K562 (cell line): Measurements from ENCODE around the gene WSCD2. TPM values are rescaled to one million over a fixed set of nuclear protein-coding genes. Genes with fewer than 3 reads are reported as not detected.

Source experiments
- ATAC-seq: fragments of 200-7000 bp; cut with Tn5 transposase; 3 replicates; pipeline ENCODE4 v1.9.1; 2020; ENCODE audit warnings: moderate library complexity
- BruUV-seq: library from RNA; stranded (reverse); fragments of 400-500 nt; replicated peaks from 2 replicates; lab custom pipeline; 2021; lab: Mats Ljungman, UMichigan
- CTCF ChIA-PET: fragments of 300-600 bp; formaldehyde crosslinking; extraction: SDS; loops from one replicate; lab custom pipeline; 2021; ENCODE audit warnings: low intra/inter-chr PET ratio; lab: Yijun Ruan, JAX
- POLR2A ChIA-PET: fragments of 300-600, 350-650 bp; sonication (Branson Sonifier 250); formaldehyde crosslinking; extraction: SDS; loops from one replicate; lab custom pipeline; 2021; ENCODE audit warnings: antibody characterized with exemption, inconsistent platforms; lab: Yijun Ruan, JAX
- DNase-seq, 4 experiments: peaks; one replicate each; pipeline versions ENCODE4 v3.0.0 to v3.0.0-alpha.2; 2011 to 2018; ENCODE audit warnings: low spot score in 3 of 4, mixed read lengths in 3 of 4; ENCODE audit errors: extremely low read depth in 1 of 4
- FAIRE-seq: peaks from 2 replicates; lab custom pipeline; 2011; peaks lifted over from hg19 to GRCh38; lab: Jason Lieb, UNC
- H2AFZ ChIP-seq: 2 replicates; pipeline ENCODE4 v1.6.0; 2011; ENCODE audit warnings: low read depth, low read length, control low read depth, inconsistent platforms
- H3K27ac ChIP-seq: fragments of 200-600 bp; 3 replicates; pipeline ENCODE4 v1.8.0; 2011; ENCODE audit warnings: low read depth, mild to moderate bottlenecking, control low read depth, inconsistent platforms, low read length, moderate library complexity, mixed read lengths; ENCODE audit errors: extremely low read depth
- H3K27me3 ChIP-seq, 2 experiments: fragments of 300-600 bp in 1 of 2; 2 replicates in 1 of 2; 3 replicates in 1 of 2; pipeline versions ENCODE4 v1.6.0 to v1.8.0; 2011; ENCODE audit warnings: inconsistent platforms in 2 of 2, low read length in 2 of 2, mild to moderate bottlenecking in 1 of 2, mixed read lengths in 1 of 2, moderate library complexity in 1 of 2; ENCODE audit not compliant: control insufficient read depth in 2 of 2, insufficient read depth in 2 of 2
- H3K36me3 ChIP-seq: fragments of 300-600 bp; 3 replicates; pipeline ENCODE4 v1.8.0; 2011; ENCODE audit warnings: mild to moderate bottlenecking, low read length, inconsistent platforms; ENCODE audit not compliant: control insufficient read depth, insufficient read depth
- H3K4me1 ChIP-seq, 2 experiments: fragments of 200-600 bp in 1 of 2; replicated peaks in 1 of 2; 2 replicates in 1 of 2; 3 replicates in 1 of 2; pipeline versions ENCODE4 v1.5.1 to v1.8.0; 2011; ENCODE audit warnings: inconsistent platforms in 2 of 2, low read length in 2 of 2, mild to moderate bottlenecking in 1 of 2, mixed read lengths in 1 of 2, moderate library complexity in 1 of 2; ENCODE audit not compliant: control insufficient read depth in 2 of 2, insufficient read depth in 2 of 2
- H3K4me2 ChIP-seq: 2 replicates; pipeline ENCODE4 v1.6.1; 2011; ENCODE audit warnings: low read length, control low read depth, inconsistent platforms, mixed read lengths; ENCODE audit not compliant: insufficient read depth
- H3K4me3 ChIP-seq: fragments of 200-600 bp; sonication (generic), shearing (Covaris generic); 2 replicates; pipeline ENCODE4 v1.5.1; 2016; ENCODE audit warnings: control low read depth, inconsistent platforms
- H3K79me2 ChIP-seq: fragments of 200-600 bp; 3 replicates; pipeline ENCODE4 v1.8.0; 2011; ENCODE audit warnings: low read length, inconsistent platforms; ENCODE audit not compliant: control insufficient read depth, insufficient read depth
- H3K9ac ChIP-seq, 2 experiments: 2 replicates each; pipeline versions ENCODE4 v1.6.0 to v1.6.1; 2011; ENCODE audit warnings: low read depth in 2 of 2, low read length in 2 of 2, control low read depth in 1 of 2, inconsistent platforms in 1 of 2, mild to moderate bottlenecking in 1 of 2, mixed read lengths in 1 of 2; ENCODE audit not compliant: insufficient read depth in 1 of 2
- H3K9me1 ChIP-seq: one replicate; pipeline ENCODE4 v1.6.0; 2011; ENCODE audit warnings: inconsistent platforms, mild to moderate bottlenecking, low read length, moderate library complexity; ENCODE audit not compliant: control insufficient read depth, insufficient read depth
- H3K9me3 ChIP-seq: replicated peaks from 2 replicates; pipeline ENCODE4 v1.5.1; 2011; ENCODE audit warnings: low read depth, low read length, inconsistent platforms; ENCODE audit not compliant: control insufficient read depth, insufficient read depth
- H4K20me1 ChIP-seq: replicated peaks from 2 replicates; pipeline ENCODE4 v1.6.1; 2011; ENCODE audit warnings: low read length, inconsistent platforms, mixed read lengths; ENCODE audit not compliant: control insufficient read depth, insufficient read depth
- ATF7 ChIP-seq: fragments of 450-650 bp; IDR thresholded peaks from 2 replicates; pipeline ENCODE4 v1.7.1; 2014; ENCODE audit warnings: mild to moderate bottlenecking, moderate library complexity
- CAMTA2 ChIP-seq: fragments of 250-450 bp; sonication (Bioruptor Pico); conservative IDR thresholded peaks from 2 replicates; pipeline ENCODE4 v1.5.1; 2022
- ETV6 ChIP-seq, 3 experiments: fragments of 150-350 bp in 1 of 3; sonication (generic) in 1 of 3; formaldehyde crosslinking in 1 of 3; IDR thresholded peaks; 2 replicates each; pipeline versions ENCODE4 v1.6.1 to v1.8.0; 2014 to 2022; ENCODE audit warnings: borderline replicate concordance in 2 of 3, low read depth in 2 of 3, antibody characterized with exemption in 1 of 3, low read length in 1 of 3, mild to moderate bottlenecking in 1 of 3, missing genetic modification reagents in 1 of 3
- HMG20B ChIP-seq: fragments of 250-450 bp; sonication (Bioruptor Pico); IDR thresholded peaks from 2 replicates; pipeline ENCODE4 v1.5.0; 2021; ENCODE audit warnings: mild to moderate bottlenecking
- MYNN ChIP-seq, 2 experiments: sonication (generic); formaldehyde crosslinking in 1 of 2; IDR thresholded peaks; 2 replicates each; pipeline versions ENCODE4 v1.5.0 to v1.6.1; 2016 to 2020; ENCODE audit warnings: antibody characterized with exemption in 1 of 2, missing genetic modification reagents in 1 of 2
- NELFE ChIP-seq: IDR thresholded peaks from 2 replicates; pipeline ENCODE4 v1.6.1; 2011; ENCODE audit warnings: mild to moderate bottlenecking; ENCODE audit not compliant: insufficient read depth, insufficient read length
- NFATC3 ChIP-seq: fragments of 450-650 bp; IDR thresholded peaks from 2 replicates; pipeline ENCODE4 v1.6.1; 2017; ENCODE audit warnings: mild to moderate bottlenecking
- PML ChIP-seq: IDR thresholded peaks from 2 replicates; pipeline ENCODE4 v1.6.1; 2012; ENCODE audit warnings: low read length, inconsistent platforms
- RAD51 ChIP-seq: fragments of 450-650 bp; IDR thresholded peaks from 2 replicates; pipeline ENCODE4 v1.7.1; 2016; ENCODE audit warnings: low read depth, mild to moderate bottlenecking, borderline replicate concordance
- SAFB ChIP-seq: fragments of 200-400 bp; formaldehyde crosslinking; IDR thresholded peaks from 2 replicates; pipeline ENCODE4 v1.6.1; 2017; ENCODE audit warnings: low read depth, low read length, borderline replicate concordance
- TBL1XR1 ChIP-seq, 2 experiments: IDR thresholded peaks; 2 replicates each; pipeline ENCODE4 v1.6.1; 2012; ENCODE audit warnings: improper control_type of control experiment in 2 of 2, low read length in 2 of 2, mild to moderate bottlenecking in 1 of 2
- TCF3 ChIP-seq: sonication (generic); formaldehyde crosslinking; IDR thresholded peaks from 2 replicates; pipeline ENCODE4 v1.4.0; 2020; ENCODE audit warnings: mild to moderate bottlenecking, missing genetic modification reagents
- THRB ChIP-seq: fragments of 450-650 bp; formaldehyde crosslinking; conservative IDR thresholded peaks from 2 replicates; pipeline ENCODE4 v1.4.0; 2022; ENCODE audit warnings: mild to moderate bottlenecking, missing genetic modification characterization
- TRIM28 ChIP-seq: fragments of 450-650 bp; IDR thresholded peaks from 2 replicates; pipeline ENCODE4 v1.6.1; 2017
- XRCC5 ChIP-seq: fragments of 200-400 bp; formaldehyde crosslinking; IDR thresholded peaks from 2 replicates; pipeline ENCODE4 v1.6.1; 2017; ENCODE audit warnings: low read depth, mild to moderate bottlenecking, low read length
- ZNF644 ChIP-seq: fragments of 200-800 bp; sonication (Bioruptor generic); IDR thresholded peaks from 2 replicates; pipeline ENCODE4 v1.6.1; 2016; ENCODE audit warnings: low read depth, missing genetic modification characterization, missing compliant biosample characterization
- WGBS: fragments of 100-300 bp; shearing (Covaris generic); methylation state at CpG from one replicate; pipeline ENCODE4 v1.1.6; 2016; ENCODE audit warnings: low coverage, mixed read lengths; ENCODE audit not compliant: insufficient coverage; ENCODE audit errors: missing lambda C conversion rate; 5-methylcytosine and 5-hydroxymethylcytosine counted together
- in situ Hi-C: fragments of 300-500 bp; cut with MboI; formaldehyde crosslinking; loops from 4 replicates; pipeline ENCODE4 v1.15.0; 2018; ENCODE audit warnings: inconsistent platforms, mixed read lengths
- intact Hi-C: fragments of 100-400 bp; cut with micrococcal nuclease; formaldehyde crosslinking; loops from 2 replicates; pipeline ENCODE4 v1.14.2; 2022
- polyA plus RNA-seq, 8 experiments: library from polyadenylated mRNA; depleted of rRNA in 4 of 8; stranded (reverse) in 5 of 8; unstranded in 3 of 8; fragments of >200 nt; fragmentation: Nextera tagmentation in 2 of 8; fragmentation: Illumina TruSeq in 1 of 8; extraction: Ambion mirVana in 2 of 8; extraction: Trizol in 1 of 8; gene quantifications; 2 replicates each; pipeline versions ENCODE4 v1.2.1 to v1.2.3, GENCODE V29; 2011 to 2014; ENCODE audit warnings: inconsistent platforms in 1 of 8, missing spikeins in 1 of 8
- total RNA-seq, 7 experiments: library from RNA; depleted of rRNA in 6 of 7; stranded (reverse); fragments of >200 nt in 6 of 7; fragmentation: Illumina TruSeq in 2 of 7; extraction: Trizol in 2 of 7; gene quantifications; 2 replicates each; pipeline versions ENCODE4 v1.2.1 to v1.2.3, GENCODE V29; 2011 to 2021; ENCODE audit warnings: low replicate concordance in 1 of 7
- TF ChIP-seq, protein P1 (sequence below): fragments of 250-450 bp; sonication (Bioruptor Pico); IDR thresholded peaks from 2 replicates; pipeline ENCODE4 v1.8.0; 2021; ENCODE audit warnings: moderate library complexity, mild to moderate bottlenecking, inconsistent platforms

WSCD2 gene
- total and polyA plus RNA-seq, 9 of the 15 experiments (the other 6 are each of a cell fraction or from before 2014, with no cell fraction given): 0.72 to 14.1 (median 4.0) TPM

GRCh38 chr12:108180255-108181094, 51.4 kb downstream of the WSCD2 start:
- no peak overlapping the region for H3K4me2 ChIP-seq
- FAIRE-seq: no peak
- no TSS peak for BruUV-seq
- ChIA-PET POLR2A (interaction anchor here (0.9 kb wide), 1 partner anchor 15 kb away, joined by 3 read pairs; no protein-coding TSS in a partner anchor), CTCF (no interaction called here)
- DNase-seq: no peak
- no peak overlapping the region for H3K4me3 ChIP-seq
- H3K79me2 ChIP-seq: no peaks in the 10 kb centered on the region
- 0 out of 2 replicates have a peak, but pooled peaks cover 5% of the 10 kb centered on the region for H4K20me1 ChIP-seq
- H3K9me1 ChIP-seq: no peaks in the 10 kb centered on the region
- intact Hi-C loops (no loop called here), in situ Hi-C loops (no loop called here)
- WGBS: 16% methylated on average over 7 of the region's 7 CpGs
- no peak for TF ChIP-seq XRCC5
- TF ChIP-seq TBL1XR1 (IDR thresholded peaks at IDR 0.05; ENCODE audit: low read length in 2 of 2): no peak
- no peak for TF ChIP-seq TRIM28
- TF ChIP-seq NELFE: no peak
- TF ChIP-seq NFATC3: no peak
- TF ChIP-seq THRB (CRISPR knock-in tag): no peak
- TF ChIP-seq TCF3: no peak
- TF ChIP-seq ZNF644 (tag): no peak
- no peak for TF ChIP-seq RAD51
- TF ChIP-seq CAMTA2: no peak
- no peak for TF ChIP-seq PML
- TF ChIP-seq ETV6 (IDR thresholded peaks at IDR 0.05; ENCODE audit: borderline replicate concordance in 1 of 2, low read depth in 2 of 2, low read length in 1 of 2): no peak
- TF ChIP-seq ETV6 (CRISPR knock-in tag; IDR thresholded peaks at IDR 0.05; ENCODE audit: borderline replicate concordance): no peak
- no peak for TF ChIP-seq SAFB
- TF ChIP-seq ATF7: no peak
- TF ChIP-seq, protein P1, sequence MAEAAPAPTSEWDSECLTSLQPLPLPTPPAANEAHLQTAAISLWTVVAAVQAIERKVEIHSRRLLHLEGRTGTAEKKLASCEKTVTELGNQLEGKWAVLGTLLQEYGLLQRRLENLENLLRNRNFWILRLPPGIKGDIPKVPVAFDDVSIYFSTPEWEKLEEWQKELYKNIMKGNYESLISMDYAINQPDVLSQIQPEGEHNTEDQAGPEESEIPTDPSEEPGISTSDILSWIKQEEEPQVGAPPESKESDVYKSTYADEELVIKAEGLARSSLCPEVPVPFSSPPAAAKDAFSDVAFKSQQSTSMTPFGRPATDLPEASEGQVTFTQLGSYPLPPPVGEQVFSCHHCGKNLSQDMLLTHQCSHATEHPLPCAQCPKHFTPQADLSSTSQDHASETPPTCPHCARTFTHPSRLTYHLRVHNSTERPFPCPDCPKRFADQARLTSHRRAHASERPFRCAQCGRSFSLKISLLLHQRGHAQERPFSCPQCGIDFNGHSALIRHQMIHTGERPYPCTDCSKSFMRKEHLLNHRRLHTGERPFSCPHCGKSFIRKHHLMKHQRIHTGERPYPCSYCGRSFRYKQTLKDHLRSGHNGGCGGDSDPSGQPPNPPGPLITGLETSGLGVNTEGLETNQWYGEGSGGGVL (CRISPR knock-in tag): no peak
- TF ChIP-seq MYNN (IDR thresholded peaks at IDR 0.05): no peak
- TF ChIP-seq MYNN (CRISPR knock-in tag; IDR thresholded peaks at IDR 0.05): no peak
- TF ChIP-seq HMG20B: no peak
- ATAC-seq: no peak
- no peak overlapping the region for H3K9ac ChIP-seq
- H3K9me3 ChIP-seq: no peaks in the 10 kb centered on the region
- no peaks in the 10 kb centered on the region for H3K4me1 ChIP-seq
- no peak overlapping the region for H2AFZ ChIP-seq
- H3K36me3 ChIP-seq: no peaks in the 10 kb centered on the region
- H3K27ac ChIP-seq: no peak overlapping the region
- H3K27me3 ChIP-seq: peaks cover 0 to 5% of the 10 kb centered on the region in 2 experiments; a peak in 2 of 5 replicates
